SJSA1 (cell line): ENCODE measurements around the gene TESK1. TPM values are rescaled to one million over a fixed set of nuclear protein-coding genes. Genes with fewer than 3 reads are reported as not detected.
"Not testable (repeated sequence)": the region's sequence is repeated elsewhere in the genome, so short reads cannot be mapped to it uniquely, and the experiment has no call there.

Source experiments
- DNase-seq, 2 experiments: peaks; one replicate each; pipeline ENCODE4 v3.0.0-alpha.2; 2015 to 2020; ENCODE audit warnings: low spot score in 2 of 2, low read depth in 1 of 2
- H3K27ac ChIP-seq: fragments of 250-450 bp; sonication (Bioruptor Pico); 2 replicates; pipeline ENCODE4 v1.5.1; 2020; ENCODE audit warnings: mild to moderate bottlenecking, moderate library complexity
- H3K27me3 ChIP-seq: fragments of 250-450 bp; sonication (Bioruptor Pico); replicated peaks from 2 replicates; pipeline ENCODE4 v1.5.1; 2020; ENCODE audit warnings: mild to moderate bottlenecking, moderate library complexity
- H3K36me3 ChIP-seq: fragments of 250-450 bp; sonication (Bioruptor Pico); 2 replicates; pipeline ENCODE4 v1.5.1; 2020; ENCODE audit warnings: mild to moderate bottlenecking
- H3K4me1 ChIP-seq: fragments of 250-450 bp; sonication (Bioruptor Pico); replicated peaks from 2 replicates; pipeline ENCODE4 v1.6.1; 2021; ENCODE audit warnings: mild to moderate bottlenecking
- H3K4me3 ChIP-seq: fragments of 250-450 bp; sonication (Bioruptor Pico); 2 replicates; pipeline ENCODE4 v1.5.1; 2020; ENCODE audit warnings: mild to moderate bottlenecking
- H3K9me3 ChIP-seq: fragments of 250-450 bp; sonication (Bioruptor Pico); replicated peaks from 2 replicates; pipeline ENCODE4 v1.5.1; 2020; ENCODE audit warnings: mild to moderate bottlenecking
- total RNA-seq: library from RNA; depleted of rRNA; stranded (reverse); fragments of >200 nt; shearing (Covaris generic); gene quantifications from 2 replicates; pipeline ENCODE4 v1.2.3, GENCODE V29; 2014

The TESK1 gene
- total RNA-seq, 1 experiment from 2014 or later: 5.2 TPM

DNA sequence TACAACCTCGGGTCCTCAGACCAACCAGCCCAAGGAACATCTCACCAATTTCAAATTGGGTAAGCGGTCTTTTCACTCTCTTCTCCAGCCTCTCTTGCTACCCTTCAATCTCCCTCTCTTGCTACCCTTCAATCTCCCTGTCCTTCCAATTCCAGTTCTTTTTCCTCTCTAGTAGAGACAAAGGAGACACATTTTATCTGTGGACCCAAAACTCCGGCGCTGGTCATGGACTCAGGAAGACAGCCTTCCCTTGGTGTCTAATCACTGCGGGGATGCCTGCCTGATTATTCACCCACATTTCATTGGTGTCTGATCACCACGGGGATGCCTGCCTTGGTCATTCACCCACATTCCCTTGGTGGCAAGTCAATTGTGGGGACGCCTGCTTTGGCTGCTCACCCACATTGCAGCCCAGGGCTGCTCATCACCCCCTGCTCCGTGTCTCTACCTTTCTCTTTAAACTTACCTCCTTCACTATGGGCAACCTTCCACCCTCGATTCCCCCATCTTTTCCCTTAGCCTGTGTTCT, 32.4 kb downstream of the TESK1 start:
- DNase-seq, H3K36me3 ChIP-seq: not testable (repeated sequence)

DNA sequence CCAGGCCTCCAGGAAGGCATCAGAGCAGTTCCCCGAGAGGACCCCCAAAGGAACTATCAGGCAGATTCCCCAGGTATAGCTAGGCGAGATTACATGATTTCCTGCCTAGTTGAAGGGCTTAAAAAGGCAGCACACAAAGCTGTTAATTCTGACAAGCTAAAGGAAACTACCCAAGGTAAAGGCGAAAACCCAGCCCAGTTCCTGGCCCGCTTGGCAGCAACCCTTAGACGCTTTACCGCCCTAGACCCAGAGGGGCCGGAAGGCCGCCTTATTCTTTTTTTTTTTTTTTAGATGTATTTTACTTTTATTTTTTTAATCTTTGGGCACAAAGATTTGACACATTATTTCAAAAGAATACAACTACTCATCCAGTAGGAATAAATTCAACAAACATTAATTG, 33.7 kb downstream of the TESK1 start:
- not testable (repeated sequence) for H3K36me3 ChIP-seq, DNase-seq, H3K4me3 ChIP-seq, H3K9me3 ChIP-seq, H3K27ac ChIP-seq, H3K4me1 ChIP-seq, H3K27me3 ChIP-seq

More for the DNA sequence above, 32.4 kb downstream of the TESK1 start:
- not testable (repeated sequence) for H3K4me1 ChIP-seq, H3K27ac ChIP-seq, H3K27me3 ChIP-seq, H3K4me3 ChIP-seq, H3K9me3 ChIP-seq

DNA sequence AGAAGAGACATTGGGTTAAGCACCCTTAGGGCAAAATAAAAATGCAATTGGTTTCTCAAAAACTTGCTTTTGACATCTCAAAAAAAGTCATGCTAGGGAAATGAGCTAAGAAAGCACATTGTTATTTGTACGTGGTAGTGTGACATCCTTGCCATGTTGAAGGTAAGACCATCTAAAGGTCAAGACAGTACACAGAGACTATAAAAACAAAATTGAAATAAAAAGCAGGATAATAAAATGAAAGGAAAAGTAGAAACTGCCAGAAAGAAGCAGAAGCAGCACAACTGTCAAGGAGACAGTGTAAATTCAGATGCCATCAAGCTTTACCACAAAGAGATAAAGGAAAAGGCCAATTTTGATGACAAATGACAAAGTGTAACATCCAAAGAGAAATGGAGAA, 34.2 kb downstream of the TESK1 start:
- H3K4me1 ChIP-seq, H3K27ac ChIP-seq, H3K4me3 ChIP-seq, H3K27me3 ChIP-seq, H3K9me3 ChIP-seq, H3K36me3 ChIP-seq, DNase-seq: not testable (repeated sequence)

DNA sequence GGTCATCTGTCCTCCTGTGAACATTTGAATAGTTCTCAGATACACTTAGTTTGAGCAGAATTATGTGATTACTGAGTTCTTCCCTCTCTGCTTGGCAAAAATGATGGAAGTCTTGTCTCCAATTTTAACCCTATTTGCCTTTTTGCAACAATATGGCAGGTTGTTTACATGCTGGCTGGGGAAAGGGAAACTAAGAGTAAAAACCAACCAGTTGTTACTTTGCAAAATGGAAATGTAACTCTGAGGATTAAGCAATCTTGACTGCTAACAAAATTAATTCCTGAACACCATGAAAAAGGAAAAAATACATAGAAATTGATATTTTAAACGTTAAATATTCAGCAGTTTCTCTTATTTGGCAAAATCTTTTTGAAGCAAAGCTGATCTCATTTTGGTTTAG, 34.6 kb downstream of the TESK1 start:
- H3K27ac ChIP-seq: no peak overlapping the region
- no peaks in the 10 kb centered on the region for H3K9me3 ChIP-seq
- no peaks in the 10 kb centered on the region for H3K36me3 ChIP-seq
- H3K4me3 ChIP-seq: no peak overlapping the region
- H3K4me1 ChIP-seq: no peaks in the 10 kb centered on the region
- DNase-seq: no peak
- H3K27me3 ChIP-seq: no peaks in the 10 kb centered on the region

DNA sequence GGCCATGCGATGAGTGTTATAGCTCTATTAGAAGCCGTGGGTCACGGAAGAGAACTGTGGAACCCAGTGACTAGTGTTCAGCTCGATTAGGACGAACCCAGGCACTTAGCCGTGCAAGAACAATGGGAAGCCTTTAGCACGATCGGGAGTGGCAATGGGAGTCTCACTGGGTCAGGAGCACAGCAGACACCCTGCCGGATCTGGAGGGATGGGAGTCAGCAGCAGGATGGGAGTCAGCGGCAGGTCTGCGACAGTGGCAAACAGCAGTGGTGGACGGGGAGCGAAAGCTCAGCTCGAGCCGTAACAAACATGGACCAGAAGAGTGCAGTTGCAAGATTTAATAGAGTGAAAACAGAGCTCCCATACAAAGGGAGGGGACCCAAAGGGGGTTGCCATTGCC, 35.4 kb downstream of the TESK1 start:
- H3K9me3 ChIP-seq, H3K4me1 ChIP-seq, H3K4me3 ChIP-seq, H3K27me3 ChIP-seq, DNase-seq, H3K27ac ChIP-seq, H3K36me3 ChIP-seq: not testable (repeated sequence)

DNA sequence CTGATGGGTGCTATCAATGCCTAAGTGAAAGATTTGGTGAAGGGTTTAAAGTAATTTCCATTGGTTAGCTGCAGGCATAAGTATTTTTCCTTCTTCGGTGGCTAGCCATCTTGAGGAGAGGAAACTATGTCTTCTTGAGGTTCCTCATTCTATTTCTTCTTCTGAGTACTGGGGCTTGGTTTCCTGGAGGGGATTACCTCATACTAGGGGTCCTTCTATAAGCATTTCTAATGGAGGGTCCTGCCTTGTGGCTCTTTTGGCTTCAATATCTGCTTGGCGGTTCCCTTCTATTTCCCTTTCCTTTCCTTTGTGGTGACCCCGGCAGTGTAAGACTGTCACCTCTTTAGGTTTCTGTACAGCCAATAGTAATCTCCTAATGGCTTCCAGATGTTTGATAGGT, 36.4 kb downstream of the TESK1 start:
- H3K4me3 ChIP-seq, H3K27ac ChIP-seq, H3K4me1 ChIP-seq, H3K36me3 ChIP-seq, DNase-seq, H3K9me3 ChIP-seq, H3K27me3 ChIP-seq: not testable (repeated sequence)

DNA sequence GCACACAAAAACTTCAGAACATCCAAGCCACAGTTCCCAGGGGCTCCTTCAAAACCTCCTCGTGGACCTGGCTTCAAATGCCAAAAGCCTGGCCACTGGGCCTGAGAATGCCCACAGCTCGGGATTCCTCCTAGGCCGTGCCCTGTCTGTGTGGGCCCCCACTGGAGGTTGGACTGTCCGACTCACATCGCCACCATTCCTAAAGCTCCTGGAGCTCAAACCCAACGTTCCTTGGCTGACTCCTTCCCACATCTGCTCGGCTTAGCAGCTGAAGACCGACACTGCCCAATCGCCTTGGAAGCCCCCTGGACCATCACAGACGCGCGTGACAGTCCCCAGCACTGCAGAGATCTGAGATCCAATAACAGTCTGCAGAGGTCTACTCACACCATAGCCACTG, 38.0 kb downstream of the TESK1 start:
- Histone ChIP-seq H3K36me3 (no peaks in the 10 kb centered on the region), H3K4me1 (peaks cover 6% of the 10 kb centered on the region; the same call in 1 of the 2 replicates), H3K9me3 (no peaks in the 10 kb centered on the region), H3K27ac (no peak overlapping the region), H3K27me3 (no peaks in the 10 kb centered on the region), H3K4me3 (no peak overlapping the region)
- no peak for DNase-seq

DNA sequence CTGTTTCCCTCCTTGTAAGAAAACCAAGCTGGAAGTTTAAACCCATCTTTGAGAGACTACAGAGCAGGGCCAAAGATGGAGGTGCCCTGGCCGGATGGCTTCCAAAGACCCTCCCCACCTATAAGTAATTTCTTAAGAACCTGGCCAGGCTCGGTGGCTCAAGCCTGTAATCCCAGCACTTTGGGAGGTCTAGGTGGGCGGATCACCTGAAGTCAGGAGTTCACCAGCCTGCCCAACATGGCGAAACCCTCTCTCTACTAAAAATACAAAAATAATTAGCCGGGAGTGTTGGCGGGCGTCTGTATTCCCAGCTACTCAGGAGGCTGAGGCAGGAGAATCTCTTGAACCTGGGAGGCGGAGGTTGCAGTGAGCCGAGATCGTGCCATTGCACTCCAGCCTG, 40.7 kb downstream of the TESK1 start:
- not testable (repeated sequence) for H3K27ac ChIP-seq, H3K36me3 ChIP-seq, H3K9me3 ChIP-seq, H3K4me3 ChIP-seq, H3K27me3 ChIP-seq, DNase-seq, H3K4me1 ChIP-seq

DNA sequence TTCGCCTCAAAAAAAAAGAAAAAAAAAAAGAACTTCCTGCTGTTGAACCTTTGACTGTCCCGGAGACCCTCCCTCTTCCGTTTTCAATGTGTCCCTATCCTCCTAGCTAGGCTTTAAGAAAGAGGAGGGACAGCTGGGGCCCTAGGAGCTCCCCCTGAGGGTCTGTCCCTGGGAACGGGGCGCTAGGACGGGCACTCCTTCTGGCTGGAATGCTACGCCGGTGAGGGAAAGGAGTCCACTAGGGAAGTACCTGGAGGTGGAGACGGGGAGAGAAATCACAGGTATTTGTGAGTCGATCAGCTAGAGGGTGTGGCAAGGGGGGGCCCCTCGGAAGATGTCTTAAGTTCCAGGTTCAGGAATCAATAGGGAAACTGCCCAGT, 41.1 kb downstream of the TESK1 start:
- Histone ChIP-seq H3K36me3 (no peaks in the 10 kb centered on the region), H3K27ac (no peak overlapping the region), H3K4me3 (peak overlapping the region; percentile 45), H3K4me1 (peaks cover 6% of the 10 kb centered on the region; the same call in 1 of the 2 replicates), H3K27me3 (no peaks in the 10 kb centered on the region), H3K9me3 (no peaks in the 10 kb centered on the region)
- no peak for DNase-seq

DNA sequence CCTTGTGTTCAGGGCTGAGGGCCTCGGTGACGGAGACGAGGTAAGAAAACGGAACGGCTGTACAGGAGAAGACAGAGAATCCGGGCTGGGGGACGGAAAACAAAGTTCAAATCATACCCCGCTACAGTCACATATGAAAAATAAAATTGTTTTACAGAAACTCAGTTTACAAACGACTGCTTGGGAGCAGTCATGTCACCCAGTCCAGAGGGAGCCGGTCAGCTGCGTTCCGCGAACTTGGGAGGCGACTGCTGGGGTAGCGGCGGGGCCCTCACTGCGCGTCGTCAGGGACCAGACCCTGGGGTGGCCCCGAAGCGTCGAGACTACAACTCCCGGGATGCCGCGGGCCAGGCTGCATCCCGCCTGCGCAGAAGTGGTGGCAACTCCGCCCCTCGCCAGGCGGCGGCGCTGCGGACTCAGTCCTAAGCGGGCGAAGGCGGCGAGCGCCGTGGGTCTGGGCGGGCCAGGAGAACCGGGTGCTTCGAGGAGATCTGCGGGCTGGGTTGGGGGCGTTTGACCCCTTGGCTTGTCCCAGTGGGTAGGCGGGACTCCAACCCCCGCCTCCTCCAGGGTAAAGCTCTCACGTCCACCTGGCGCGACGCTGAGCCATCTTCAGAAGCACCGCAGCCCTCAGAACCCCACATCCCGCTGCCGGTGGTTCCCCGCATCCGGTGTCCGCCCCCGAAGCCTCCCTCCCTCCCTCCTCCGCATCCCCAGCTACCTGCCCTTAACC, 41.6 kb downstream of the TESK1 start:
- no peaks in the 10 kb centered on the region for H3K27me3 ChIP-seq
- peak; percentile 68 to 76 for DNase-seq
- peaks cover 6% of the 10 kb centered on the region; the same call in 1 of the 2 replicates for H3K4me1 ChIP-seq

DNA sequence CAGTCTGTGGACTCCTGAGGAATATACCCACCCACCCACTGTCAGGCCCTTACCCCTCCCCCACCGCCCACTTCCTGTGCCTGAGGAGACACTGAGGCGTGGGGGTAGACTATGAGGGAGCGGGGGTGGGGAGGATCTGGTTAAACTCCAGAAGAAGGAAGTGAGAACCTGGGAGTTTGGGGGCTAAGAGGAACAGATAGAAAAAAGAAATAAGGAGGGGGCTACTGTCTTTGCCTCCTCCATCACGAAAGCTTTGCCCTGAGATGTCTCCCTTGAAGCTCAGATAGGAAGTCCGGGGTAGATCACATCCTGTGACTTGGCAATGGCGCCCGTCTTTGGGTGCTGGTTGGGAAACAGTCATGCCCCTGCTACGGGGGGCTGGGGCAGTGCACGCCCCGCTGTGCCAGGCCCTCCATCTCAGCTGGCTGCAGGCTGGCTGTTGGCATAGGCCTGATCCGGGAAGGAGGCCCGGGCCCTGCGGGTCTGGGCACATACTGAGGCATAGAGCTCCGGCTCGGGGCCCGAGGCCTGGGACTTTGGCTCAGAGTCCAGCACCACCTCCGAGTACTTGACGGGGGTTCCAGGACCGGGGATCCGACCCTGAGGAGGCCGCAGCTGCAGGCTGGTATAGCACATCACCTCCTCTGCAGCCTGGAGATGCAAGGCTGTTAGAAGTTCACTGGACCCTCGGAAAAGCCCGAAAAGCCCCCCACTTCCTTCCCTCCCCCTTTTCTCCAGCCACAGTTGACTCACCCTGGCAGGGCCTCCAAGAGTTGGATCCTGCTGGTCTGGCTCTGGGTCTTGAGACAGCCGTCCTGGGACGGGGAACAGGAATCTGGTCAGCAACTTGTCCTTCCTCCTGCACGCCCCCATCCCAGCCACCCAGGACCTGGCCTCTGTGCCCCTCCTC, 44.6 kb downstream of the TESK1 start:
- Histone ChIP-seq H3K27me3 (no peaks in the 10 kb centered on the region), H3K4me3 (no peak overlapping the region), H3K4me1 (peaks cover 6% of the 10 kb centered on the region; the same call in 1 of the 2 replicates), H3K9me3 (no peaks in the 10 kb centered on the region), H3K27ac (no peak overlapping the region), H3K36me3 (no peaks in the 10 kb centered on the region)
- DNase-seq: no peak

More for the DNA sequence above, 41.6 kb downstream of the TESK1 start:
- peak overlapping the region; percentile 45 for H3K4me3 ChIP-seq
- no peaks in the 10 kb centered on the region for H3K9me3 ChIP-seq
- no peaks in the 10 kb centered on the region for H3K36me3 ChIP-seq
- H3K27ac ChIP-seq: no peak overlapping the region

DNA sequence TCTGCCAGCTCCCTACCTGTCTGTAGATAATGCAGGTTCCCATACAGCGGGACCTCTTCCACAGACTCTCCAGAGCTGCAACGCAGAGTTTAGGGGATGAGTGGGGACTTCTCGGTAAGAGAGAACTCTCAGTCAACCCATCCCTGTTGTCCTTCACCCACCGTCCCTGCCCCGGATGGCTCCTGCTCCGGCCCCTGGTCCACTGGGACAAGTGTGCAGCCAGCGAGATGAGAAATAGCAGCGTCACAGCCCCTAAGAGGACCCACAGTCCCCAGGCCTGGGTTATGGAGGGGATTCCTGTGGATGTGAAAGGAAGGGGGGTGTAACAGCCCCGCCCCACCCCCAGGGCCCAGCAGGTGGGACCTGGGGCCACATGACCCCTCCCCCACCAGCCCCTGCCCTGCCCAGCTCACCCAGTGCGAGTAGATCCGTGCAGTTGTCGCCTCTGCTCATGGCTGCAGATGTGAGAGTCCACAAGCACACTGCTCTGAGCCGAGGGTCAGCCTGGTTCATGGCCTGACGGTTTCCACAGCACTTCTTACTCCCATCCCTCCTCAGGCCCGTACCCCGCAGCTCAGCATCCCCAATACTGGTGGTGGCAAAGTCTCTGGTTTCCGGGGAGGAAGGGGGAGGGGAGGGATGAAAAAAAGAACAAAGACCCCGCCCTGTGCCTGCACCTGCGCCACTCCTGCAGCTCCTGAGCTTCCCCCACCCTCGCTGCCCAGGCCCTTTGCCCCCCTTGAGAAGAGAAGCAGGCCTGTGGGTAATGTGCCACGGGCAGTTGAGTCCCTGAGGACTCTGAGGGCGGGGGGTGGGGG, 45.5 kb downstream of the TESK1 start, which contains the start of gene SIT1:
Gene SIT1, minus strand, starts transcription at position 591 of the 818 bp plus-strand sequence. Its CDS starts 78 bp downstream, at position 513.
- no peaks in the 10 kb centered on the region for H3K36me3 ChIP-seq
- no peaks in the 10 kb centered on the region for H3K9me3 ChIP-seq
- H3K4me3 ChIP-seq: no peak within 1 kb of the TSS
- DNase-seq: no peak
- no peaks in the 10 kb centered on the region for H3K27me3 ChIP-seq
- no peak within 1 kb of the TSS for H3K27ac ChIP-seq
- peaks cover 6% of the 10 kb centered on the region; the same call in 1 of the 2 replicates for H3K4me1 ChIP-seq
